KOPT-K1 (cell line): ENCODE data around the gene CCDC121.
"Not testable (repeated sequence)": the region's sequence is repeated elsewhere in the genome, so short reads cannot be mapped to it uniquely, and the experiment has no call there.

Experiments
- H3K27ac ChIP-seq: fragments of 200-600 bp; sonication (generic); 2 replicates; pipeline ENCODE4 v1.5.1; 2016; ENCODE audit warnings: antibody characterized with exemption, mild to moderate bottlenecking, low read depth, low read length; ENCODE audit not compliant: poor library complexity, severe bottlenecking
- H3K36me3 ChIP-seq: fragments of 200-600 bp; sonication (generic); 2 replicates; pipeline ENCODE4 v1.5.1; 2017; ENCODE audit warnings: antibody characterized with exemption, mild to moderate bottlenecking, low read length, moderate library complexity; ENCODE audit not compliant: insufficient read depth
- H3K9me3 ChIP-seq: fragments of 200-600 bp; sonication (generic); 2 replicates; pipeline ENCODE4 v1.5.1; 2017; ENCODE audit warnings: antibody characterized with exemption, low read length, mild to moderate bottlenecking; ENCODE audit not compliant: insufficient read depth, poor library complexity, severe bottlenecking

Gene CCDC121

DNA sequence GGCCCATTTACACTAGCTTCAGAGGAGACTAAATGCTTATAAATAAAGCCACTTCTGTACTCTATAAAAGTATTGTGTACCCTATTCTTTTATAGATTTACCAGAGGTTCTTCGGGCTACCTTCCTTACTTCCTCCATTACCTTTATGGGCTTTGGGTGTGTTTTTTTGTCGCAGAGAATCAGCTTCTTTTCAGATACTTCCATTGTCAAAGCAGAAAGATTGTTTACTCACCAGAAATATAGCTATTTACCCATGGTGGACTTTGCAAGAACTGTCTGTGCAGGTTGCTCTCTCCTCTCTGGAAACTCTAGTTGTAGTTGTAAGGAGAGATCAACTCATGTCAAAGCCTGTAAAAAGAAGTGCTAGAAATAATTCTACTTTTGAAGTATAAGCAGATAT is 14.8 kb downstream of the CCDC121 start:
- Histone ChIP-seq H3K27ac (no peak overlapping the region), H3K9me3 (no peaks in the 10 kb centered on the region), H3K36me3 (peaks cover 81% of the 10 kb centered on the region)

DNA sequence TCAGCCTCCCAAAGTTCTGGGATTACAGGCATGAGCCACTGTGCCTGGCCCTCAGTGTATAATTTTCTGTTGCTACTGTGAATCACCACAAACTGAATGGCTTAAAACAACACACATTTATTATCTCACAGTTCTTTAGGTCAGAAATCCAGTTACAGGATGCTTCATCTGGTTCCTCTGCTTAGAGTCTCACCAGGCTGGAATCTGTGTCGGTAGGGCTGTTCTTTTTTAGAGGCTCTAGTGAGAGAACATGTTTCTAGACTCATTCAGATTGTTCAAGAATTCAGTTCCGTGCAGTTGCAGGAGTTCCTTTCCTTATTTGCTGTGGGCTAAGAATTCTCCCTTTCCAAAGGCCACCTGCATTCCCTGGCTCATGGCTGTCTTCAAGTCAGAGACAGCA is 22.2 kb downstream of the CCDC121 start:
- Histone ChIP-seq H3K27ac (no peak overlapping the region), H3K36me3 (peaks cover 81% of the 10 kb centered on the region), H3K9me3 (no peaks in the 10 kb centered on the region)

DNA sequence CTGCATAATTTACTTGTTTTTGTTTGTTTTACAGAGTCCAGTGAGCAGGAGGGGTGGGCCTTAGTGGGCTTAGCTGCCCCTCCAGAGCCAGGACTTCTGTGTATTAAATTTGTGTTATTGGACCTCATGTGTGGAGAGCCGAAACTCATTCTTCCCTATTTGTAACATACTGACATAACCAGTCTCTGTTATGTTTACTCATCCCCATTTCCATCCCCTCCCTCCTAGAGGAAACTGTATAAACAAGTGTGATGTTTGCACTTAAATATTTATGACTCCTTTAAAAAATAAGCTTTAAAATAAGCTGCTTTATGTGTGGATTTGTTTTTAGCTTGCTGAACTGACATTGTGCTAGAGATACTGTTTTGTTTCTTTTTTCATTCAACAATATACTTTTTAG is 32.2 kb downstream of the CCDC121 start:
- Histone ChIP-seq H3K36me3 (peaks cover 62% of the 10 kb centered on the region), H3K27ac (no peak overlapping the region), H3K9me3 (peaks cover 47% of the 10 kb centered on the region)

DNA sequence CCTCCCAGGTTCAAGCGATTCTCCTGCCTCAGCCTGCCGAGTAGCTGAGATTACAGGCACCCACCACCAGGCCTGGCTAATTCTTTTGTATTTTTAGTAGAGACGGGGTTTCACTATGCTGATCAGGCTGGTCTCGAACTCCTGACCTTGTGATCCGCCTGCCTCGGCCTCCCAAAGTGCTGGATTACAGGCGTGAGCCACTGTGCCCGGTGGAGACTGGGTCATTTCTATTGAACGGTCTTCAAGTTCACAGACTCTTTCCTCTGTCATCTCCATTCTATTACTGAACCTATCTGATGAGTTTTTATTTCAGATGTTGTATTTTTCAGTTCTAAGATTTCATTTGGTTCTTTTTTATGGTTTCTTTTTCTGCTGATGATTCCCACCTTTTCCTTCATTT is 33.4 kb downstream of the CCDC121 start:
- H3K9me3 ChIP-seq, result peaks cover 59% of the 10 kb centered on the region
- not testable (repeated sequence) for H3K27ac ChIP-seq
- H3K36me3 ChIP-seq, result peaks cover 56% of the 10 kb centered on the region

DNA sequence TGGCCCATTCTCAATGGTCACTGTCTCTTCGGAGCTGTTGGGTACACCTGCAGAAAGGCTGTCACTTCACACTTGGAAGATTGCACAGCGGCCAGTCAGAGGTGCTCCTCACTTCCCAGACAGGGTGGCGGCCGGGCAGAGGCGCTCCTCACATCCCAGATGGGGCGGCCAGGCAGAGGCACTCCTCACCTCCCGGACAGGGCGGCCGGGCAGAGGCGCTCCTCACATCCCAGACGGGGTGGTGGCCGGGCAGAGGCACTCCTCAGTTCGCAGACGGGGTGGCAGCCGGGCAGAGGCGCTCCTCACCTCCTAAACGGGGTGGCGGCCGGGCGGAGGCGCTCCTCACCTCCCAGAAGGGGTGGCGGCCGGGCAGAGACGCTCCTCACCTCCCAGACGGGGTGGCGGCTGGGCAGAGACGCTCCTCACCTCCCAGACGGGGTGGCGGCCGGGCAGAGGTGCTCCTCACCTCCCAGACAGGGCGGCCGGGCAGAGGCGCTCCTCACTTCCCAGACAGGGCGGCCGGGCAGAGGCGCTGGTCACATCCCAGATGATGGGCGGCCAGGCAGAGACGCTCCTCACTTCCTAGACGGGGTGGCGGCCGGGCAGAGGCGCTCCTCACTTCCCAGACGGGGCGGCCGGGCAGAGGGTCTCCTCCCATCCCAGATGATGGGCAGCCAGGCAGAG is 34.6 kb downstream of the CCDC121 start:
- not testable (repeated sequence) for H3K27ac ChIP-seq
- H3K36me3 ChIP-seq, result peaks cover 45% of the 10 kb centered on the region
- peaks cover 69% of the 10 kb centered on the region for H3K9me3 ChIP-seq

DNA sequence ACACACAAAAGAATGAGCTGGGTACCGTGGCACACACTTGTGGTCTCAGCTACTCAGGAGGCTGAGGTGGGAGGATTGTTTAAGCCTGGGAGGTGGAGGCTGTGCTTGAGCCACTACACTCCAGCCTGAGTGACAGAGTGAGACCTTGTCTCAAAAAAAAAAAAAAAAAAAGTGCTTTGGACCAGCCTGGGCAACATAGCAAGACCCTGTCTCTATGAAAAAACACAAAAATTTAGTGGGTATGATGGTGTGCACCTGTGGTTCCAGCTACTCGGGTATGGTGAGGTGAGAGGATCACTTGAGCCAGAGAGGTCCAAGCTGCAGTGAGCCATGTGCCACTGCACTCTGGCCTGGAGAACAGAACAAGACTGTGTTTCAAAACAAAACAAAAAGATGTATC is 35.6 kb downstream of the CCDC121 start:
- peaks cover 69% of the 10 kb centered on the region for H3K9me3 ChIP-seq
- peaks cover 38% of the 10 kb centered on the region for H3K36me3 ChIP-seq

DNA sequence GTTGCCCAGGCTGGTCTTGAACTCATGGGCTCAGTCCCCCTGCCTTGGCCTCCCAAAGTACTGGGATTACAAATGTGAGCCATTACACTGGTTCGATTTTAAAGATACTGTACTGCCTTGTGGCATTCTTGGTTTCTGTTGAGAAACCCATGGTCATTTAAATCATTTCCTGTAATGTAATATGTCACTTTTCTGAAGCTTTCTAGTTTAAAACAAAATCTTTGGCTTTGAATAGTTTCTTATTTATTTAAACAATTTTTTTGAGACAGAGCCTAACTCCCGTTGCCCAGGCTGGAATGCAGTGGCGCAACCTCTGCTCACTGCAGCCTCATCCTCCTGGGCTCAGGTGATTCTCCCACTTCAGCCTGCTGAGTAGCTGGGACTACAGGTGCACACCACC is 37.1 kb downstream of the CCDC121 start:
- peaks cover 69% of the 10 kb centered on the region for H3K9me3 ChIP-seq

More for the DNA sequence above, 35.6 kb downstream of the CCDC121 start:
- no peak overlapping the region for H3K27ac ChIP-seq

DNA sequence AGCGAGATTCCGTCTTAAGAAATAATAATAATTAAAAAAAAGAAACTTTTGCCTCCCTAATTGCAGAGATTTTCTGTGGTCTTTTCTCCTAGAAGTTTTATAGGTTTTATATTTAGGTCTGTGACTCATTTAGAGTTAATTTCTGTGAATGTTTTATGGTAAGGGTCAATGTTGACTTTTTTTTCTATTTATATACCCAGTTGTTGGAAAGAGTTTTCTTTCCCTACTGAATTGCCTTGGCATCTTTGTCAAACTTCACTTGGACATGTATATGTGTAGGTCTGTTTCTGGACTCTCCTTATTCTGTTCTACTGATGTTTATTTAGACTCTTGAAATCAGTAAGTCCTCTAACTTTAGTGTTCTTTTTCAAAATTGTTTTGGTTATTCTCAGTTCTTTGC is 40.5 kb downstream of the CCDC121 start:
- peaks cover 39% of the 10 kb centered on the region for H3K9me3 ChIP-seq

More for the DNA sequence above, 37.1 kb downstream of the CCDC121 start:
- Histone ChIP-seq H3K36me3 (peaks cover 24% of the 10 kb centered on the region), H3K27ac (no peak overlapping the region)

DNA sequence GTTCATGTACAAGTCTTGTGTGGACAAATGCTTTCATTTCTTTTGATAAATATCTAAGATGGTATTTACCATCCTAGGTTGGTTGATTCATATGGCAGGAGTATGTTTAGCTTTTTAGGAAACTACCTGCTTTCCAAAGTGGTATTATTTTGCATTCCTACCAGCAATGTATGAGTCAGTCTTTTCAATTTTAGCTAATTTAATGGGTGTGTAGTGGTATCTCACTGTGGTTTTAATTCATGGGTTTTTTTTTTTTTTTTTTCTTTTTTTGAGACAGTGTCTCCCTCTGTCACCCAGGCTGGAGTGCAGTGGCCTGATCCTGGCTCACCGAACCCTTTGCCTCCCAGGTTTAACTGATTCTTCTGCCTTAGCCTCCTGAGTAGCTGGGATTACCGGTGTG is 41.8 kb downstream of the CCDC121 start:
- H3K27ac ChIP-seq, result no peak overlapping the region
- peaks cover 7% of the 10 kb centered on the region for H3K36me3 ChIP-seq
- H3K9me3 ChIP-seq, result peaks cover 26% of the 10 kb centered on the region

More for the DNA sequence above, 40.5 kb downstream of the CCDC121 start:
- H3K27ac ChIP-seq, result no peak overlapping the region
- H3K36me3 ChIP-seq, result peaks cover 15% of the 10 kb centered on the region

DNA sequence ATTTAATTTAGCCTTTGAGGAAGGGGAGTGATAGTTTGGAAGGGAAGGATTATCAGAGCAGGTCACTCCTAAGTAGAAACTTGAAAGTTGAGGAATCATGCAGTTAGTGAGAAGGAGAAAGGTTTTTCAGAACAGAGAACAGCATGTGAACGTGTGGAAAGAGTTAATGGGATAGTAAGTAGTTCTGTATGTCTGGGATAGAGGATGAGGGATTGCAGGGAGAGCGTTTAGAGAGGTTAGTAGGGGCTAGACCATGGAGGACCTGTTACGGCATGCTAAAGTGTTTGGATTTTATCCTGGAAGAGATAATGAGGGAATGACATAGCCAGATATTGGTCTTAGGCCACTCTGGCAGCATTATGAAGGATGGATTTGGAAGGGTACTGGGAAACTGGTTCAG is 44.2 kb downstream of the CCDC121 start:
- H3K9me3 ChIP-seq, result peaks cover 2% of the 10 kb centered on the region
- H3K27ac ChIP-seq, result no peak overlapping the region
- H3K36me3 ChIP-seq, result no peaks in the 10 kb centered on the region; the same call in 1 of the 2 replicates

DNA sequence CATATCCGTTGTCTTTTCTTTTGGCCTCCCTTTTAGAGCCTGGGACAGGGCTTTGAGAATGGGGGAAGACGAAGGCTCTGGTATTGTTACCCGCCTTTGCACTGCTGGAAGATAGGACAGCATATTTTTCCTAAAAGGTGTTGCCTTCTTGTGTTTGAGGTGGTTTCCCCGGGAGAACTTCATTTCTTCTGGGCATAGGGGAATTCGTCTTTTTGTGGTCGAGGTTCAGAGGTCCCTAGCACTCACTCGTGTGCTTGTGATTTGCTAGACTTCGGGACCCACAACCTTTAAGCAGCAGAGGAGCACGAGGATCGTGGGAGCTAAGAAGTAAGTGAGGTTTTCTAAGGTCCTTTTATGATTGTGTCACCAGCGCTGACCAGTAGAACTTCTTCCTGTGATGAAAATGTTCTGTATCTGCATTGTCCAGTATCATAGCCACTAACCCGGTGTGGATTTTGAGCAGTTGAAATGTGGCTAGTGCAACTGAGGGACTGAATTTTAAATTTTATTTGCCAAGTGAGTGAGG is 45.4 kb downstream of the CCDC121 start:
- Histone ChIP-seq H3K9me3 (peaks cover 5% of the 10 kb centered on the region), H3K36me3 (no peaks in the 10 kb centered on the region; the same call in 1 of the 2 replicates), H3K27ac (peak overlapping the region; percentile 71)

DNA sequence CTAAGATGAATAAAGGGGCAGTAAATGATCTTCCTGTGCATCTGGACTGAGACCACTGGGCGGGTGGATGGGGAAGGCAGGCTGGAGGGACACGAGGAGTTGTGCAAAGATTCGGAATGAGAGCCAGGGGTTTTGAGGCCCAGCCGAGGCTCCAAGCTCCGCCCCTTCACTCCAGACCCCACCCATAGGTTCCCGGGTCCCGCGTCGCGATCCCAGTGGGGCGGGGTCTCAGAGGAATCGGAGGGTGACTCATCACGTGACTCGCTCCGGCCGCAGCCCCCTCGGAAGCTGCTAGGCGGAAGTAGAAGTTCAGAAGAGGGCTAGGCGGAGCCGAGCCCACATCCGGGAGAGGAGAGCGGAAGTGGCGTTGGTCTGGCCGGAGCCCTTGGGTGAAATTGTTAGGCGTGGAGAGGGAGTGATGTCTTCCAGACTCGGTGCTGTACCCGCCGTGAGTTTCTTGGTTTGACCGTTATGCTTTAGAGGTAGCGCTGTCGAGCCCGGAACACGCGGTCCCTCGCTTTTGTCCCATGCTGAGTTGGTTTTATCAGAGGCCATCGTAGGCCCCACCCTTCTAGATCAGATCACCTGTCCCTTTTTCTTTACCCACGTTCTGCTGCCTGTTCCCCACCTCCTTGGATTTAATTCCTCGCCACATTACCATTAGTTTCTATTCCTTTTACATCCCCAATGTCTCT is 46.0 kb downstream of the CCDC121 start, which contains the start of gene ZNF512:
ZNF512 (plus strand) TSS at position 348 of the 695 bp plus-strand sequence; CDS start at position 419, 71 bp downstream.
- Histone ChIP-seq H3K9me3 (peaks cover 11% of the 10 kb centered on the region), H3K27ac (peak within 1 kb of the TSS; percentile 71), H3K36me3 (no peaks in the 10 kb centered on the region; the same call in 1 of the 2 replicates)

DNA sequence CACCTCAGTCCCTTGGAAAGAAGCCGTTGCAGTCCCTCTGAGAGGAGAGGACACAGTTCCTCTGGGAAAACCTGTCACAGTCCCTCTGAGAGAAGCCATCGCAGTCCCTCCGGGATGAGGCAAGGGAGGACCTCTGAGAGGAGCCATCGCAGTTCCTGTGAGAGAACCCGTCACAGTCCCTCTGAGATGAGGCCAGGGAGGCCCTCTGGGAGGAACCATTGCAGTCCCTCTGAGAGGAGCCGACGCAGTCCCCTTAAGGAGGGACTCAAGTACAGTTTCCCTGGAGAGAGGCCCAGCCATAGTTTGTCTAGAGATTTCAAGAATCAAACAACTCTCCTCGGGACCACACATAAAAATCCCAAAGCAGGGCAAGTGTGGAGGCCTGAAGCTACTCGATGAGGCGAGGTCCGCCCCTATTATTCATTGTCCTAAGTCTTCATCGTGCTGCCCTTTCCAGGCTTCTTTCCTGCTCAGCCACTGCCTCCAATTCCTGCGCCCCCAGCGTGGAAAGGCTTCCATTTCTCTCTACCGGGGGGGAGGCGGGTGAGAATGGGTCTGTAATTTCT is 46.6 kb downstream of the CCDC121 start:
- peak overlapping the region; percentile 71 for H3K27ac ChIP-seq
- peaks cover 17% of the 10 kb centered on the region for H3K9me3 ChIP-seq
- H3K36me3 ChIP-seq, result no peaks in the 10 kb centered on the region; the same call in 1 of the 2 replicates

DNA sequence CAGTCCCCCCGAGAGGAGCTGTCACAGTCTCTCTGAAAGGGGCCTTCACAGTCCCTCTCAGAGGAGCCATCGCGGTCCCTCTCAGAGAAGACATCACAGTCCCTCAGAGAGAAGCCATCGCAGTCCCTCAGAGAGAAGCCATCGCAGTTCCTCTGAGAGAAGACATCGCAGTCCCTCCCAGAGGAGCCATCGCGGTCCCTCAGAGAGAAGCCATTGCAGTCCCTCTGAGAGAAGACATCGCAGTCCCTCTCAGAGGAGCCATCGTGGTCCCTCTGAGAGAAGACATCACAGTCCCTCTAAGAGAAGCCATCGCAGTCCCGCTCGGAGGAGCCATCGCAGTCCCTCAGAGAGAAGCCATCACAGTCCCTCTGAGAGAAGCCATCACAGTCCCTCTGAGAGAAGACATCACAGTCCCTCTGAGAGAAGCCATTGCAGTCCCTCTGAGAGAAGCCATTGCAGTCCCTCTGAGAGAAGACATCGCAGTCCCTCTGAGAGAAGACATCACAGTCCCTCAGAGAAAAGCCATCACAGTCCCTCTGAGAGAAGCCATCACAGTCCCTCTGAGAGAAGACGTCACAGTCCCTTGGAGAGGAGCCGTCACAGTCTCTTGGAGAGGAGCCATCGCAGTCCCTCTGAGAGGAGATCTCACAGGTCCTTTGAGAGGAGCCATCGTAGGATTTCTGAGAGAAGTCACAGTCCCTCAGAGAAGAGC is 47.2 kb downstream of the CCDC121 start:
- H3K27ac ChIP-seq, result no peak overlapping the region
- H3K9me3 ChIP-seq, result peaks cover 18% of the 10 kb centered on the region
- no peaks in the 10 kb centered on the region for H3K36me3 ChIP-seq
